H1 (cell line): ENCODE data around the gene LHB. TPM values are rescaled to one million over a fixed set of nuclear protein-coding genes. Genes with fewer than 3 reads are reported as not detected.
A peak's percentile ranks its signal among the peaks of the same experiment; 100 is the strongest.

Source experiments
- CTCF ChIA-PET: fragments of 300-600 bp; sonication (Branson Sonifier 250); formaldehyde crosslinking; loops from one replicate; lab custom pipeline; 2021; ENCODE audit not compliant: partially characterized antibody; lab: Charles Lee
- POLR2A ChIA-PET: fragments of 300-600 bp; sonication (Branson Sonifier 250); formaldehyde crosslinking; loops from one replicate; lab custom pipeline; 2021; ENCODE audit warnings: inconsistent platforms; ENCODE audit not compliant: partially characterized antibody; lab: Charles Lee
- DNase-seq, 2 experiments: peaks; one replicate each; pipeline versions ENCODE4 v3.0.0 to v3.0.0-alpha.2; 2010 to 2022; ENCODE audit warnings: low spot score in 2 of 2, low read depth in 1 of 2, mixed read lengths in 1 of 2
- FAIRE-seq: peaks from 2 replicates; lab custom pipeline; 2011; peaks lifted over from hg19 to GRCh38; lab: Jason Lieb, UNC
- H2AFZ ChIP-seq: 2 replicates; pipeline ENCODE4 v1.8.1; 2012; ENCODE audit warnings: low read length, inconsistent platforms
- H2AK5ac ChIP-seq: 2 replicates; pipeline ENCODE4 v1.6.1; 2013; ENCODE audit warnings: low read depth, low read length
- H2BK120ac ChIP-seq: replicated peaks from 2 replicates; pipeline ENCODE3; 2013; ENCODE audit warnings: low read depth, low read length, inconsistent platforms
- H2BK12ac ChIP-seq: 2 replicates; pipeline ENCODE4 v1.6.1; 2013; ENCODE audit warnings: low read depth, low read length
- H2BK15ac ChIP-seq: 2 replicates; pipeline ENCODE4 v1.6.1; 2013; ENCODE audit warnings: low read length
- H2BK20ac ChIP-seq: 2 replicates; pipeline ENCODE4 v1.6.1; 2013; ENCODE audit warnings: low read length
- H2BK5ac ChIP-seq: 2 replicates; pipeline ENCODE4 v1.6.1; 2013; ENCODE audit warnings: low read depth, low read length
- H3K14ac ChIP-seq: 2 replicates; pipeline ENCODE4 v1.6.1; 2013; ENCODE audit warnings: inconsistent platforms; ENCODE audit not compliant: insufficient read length
- H3K18ac ChIP-seq: 2 replicates; pipeline ENCODE4 v1.6.1; 2013; ENCODE audit warnings: low read length; ENCODE audit errors: extremely low read depth
- H3K23ac ChIP-seq: 2 replicates; pipeline ENCODE4 v1.6.1; 2013; ENCODE audit warnings: inconsistent platforms; ENCODE audit not compliant: insufficient read length
- H3K23me2 ChIP-seq: 2 replicates; pipeline ENCODE4 v1.6.1; 2013; ENCODE audit warnings: low read depth, low read length
- H3K27ac ChIP-seq: 2 replicates; pipeline ENCODE4 v1.6.1; 2011; ENCODE audit warnings: low read depth, low read length, inconsistent platforms
- H3K27me3 ChIP-seq, 4 experiments: replicated peaks in 1 of 4; 1 replicate in 1 of 4; 2 replicates in 3 of 4; pipeline versions ENCODE4 v1.6.1 to v1.8.1; 2011 to 2013; ENCODE audit warnings: low read length in 3 of 4, mild to moderate bottlenecking in 3 of 4, inconsistent platforms in 2 of 4, mixed read lengths in 2 of 4, moderate library complexity in 1 of 4; ENCODE audit not compliant: control insufficient read depth in 3 of 4, insufficient read depth in 3 of 4; ENCODE audit errors: extremely low read depth in 1 of 4
- H3K36me3 ChIP-seq, 4 experiments: 2 replicates each; pipeline versions ENCODE4 v1.6.1 to v1.8.1; 2011 to 2013; ENCODE audit warnings: mild to moderate bottlenecking in 4 of 4, low read length in 3 of 4, moderate library complexity in 2 of 4, control low read depth in 1 of 4, inconsistent platforms in 1 of 4; ENCODE audit not compliant: insufficient read depth in 4 of 4, control insufficient read depth in 2 of 4
- H3K4ac ChIP-seq: replicated peaks from 2 replicates; pipeline ENCODE3; 2013; ENCODE audit warnings: low read length, low read depth, mixed read lengths, inconsistent platforms; ENCODE audit not compliant: insufficient read length
- H3K4me1 ChIP-seq, 4 experiments: replicated peaks in 1 of 4; 1 replicate in 1 of 4; 2 replicates in 3 of 4; pipeline versions ENCODE4 v1.6.1 to v1.8.1; 2011 to 2013; ENCODE audit warnings: low read length in 3 of 4, inconsistent platforms in 2 of 4, mixed read lengths in 1 of 4; ENCODE audit not compliant: insufficient read depth in 4 of 4, control insufficient read depth in 3 of 4
- H3K4me2 ChIP-seq, 2 experiments: 2 replicates each; pipeline versions ENCODE4 v1.6.1 to v1.8.1; 2011 to 2013; ENCODE audit warnings: low read depth in 2 of 2, low read length in 2 of 2, control low read depth in 1 of 2, inconsistent platforms in 1 of 2, mild to moderate bottlenecking in 1 of 2; ENCODE audit not compliant: insufficient read depth in 1 of 2
- H3K4me3 ChIP-seq, 4 experiments: fragments of 200-600, 300-600 bp in 1 of 4; sonication (generic), shearing (Covaris generic), sonication (Bioruptor Twin) in 1 of 4; 2 replicates each; pipeline versions ENCODE4 v1.5.1 to v1.8.1; 2011 to 2016; ENCODE audit warnings: low read length in 4 of 4, low read depth in 3 of 4, control low read depth in 2 of 4, inconsistent platforms in 2 of 4, mild to moderate bottlenecking in 2 of 4, mixed read lengths in 1 of 4, moderate library complexity in 1 of 4; ENCODE audit not compliant: insufficient read depth in 2 of 4; ENCODE audit errors: extremely low read depth in 1 of 4
- H3K56ac ChIP-seq: replicated peaks from 2 replicates; pipeline ENCODE3; 2013; ENCODE audit warnings: low read depth, mild to moderate bottlenecking, mixed read lengths, low read length, inconsistent platforms; ENCODE audit not compliant: insufficient read length
- H3K79me1 ChIP-seq: 2 replicates; pipeline ENCODE4 v1.6.1; 2013; ENCODE audit warnings: low read depth, low read length, control low read depth
- H3K79me2 ChIP-seq, 2 experiments: 2 replicates each; pipeline versions ENCODE4 v1.6.1 to v1.8.1; 2012 to 2013; ENCODE audit warnings: low read length in 2 of 2, mild to moderate bottlenecking in 2 of 2, inconsistent platforms in 1 of 2; ENCODE audit not compliant: insufficient read depth in 2 of 2, control insufficient read depth in 1 of 2
- H3K9ac ChIP-seq, 4 experiments: replicated peaks in 1 of 4; 1 replicate in 1 of 4; 2 replicates in 3 of 4; pipeline versions ENCODE4 v1.6.1 to v1.8.1; 2011 to 2013; ENCODE audit warnings: low read depth in 3 of 4, low read length in 3 of 4, control low read depth in 2 of 4, mild to moderate bottlenecking in 2 of 4, moderate library complexity in 2 of 4, inconsistent platforms in 1 of 4; ENCODE audit errors: extremely low read depth in 1 of 4
- H3K9me3 ChIP-seq, 2 experiments: 2 replicates each; pipeline versions ENCODE4 v1.6.1 to v1.8.1; 2012 to 2013; ENCODE audit warnings: mild to moderate bottlenecking in 2 of 2, moderate library complexity in 2 of 2, control low read depth in 1 of 2, inconsistent platforms in 1 of 2, low read depth in 1 of 2, low read length in 1 of 2, mixed read lengths in 1 of 2; ENCODE audit not compliant: insufficient read depth in 2 of 2
- H4K20me1 ChIP-seq, 2 experiments: replicated peaks in 1 of 2; 2 replicates each; pipeline versions ENCODE3 to v1.8.1; 2011 to 2013; ENCODE audit warnings: inconsistent platforms in 2 of 2, low read length in 2 of 2, mild to moderate bottlenecking in 1 of 2; ENCODE audit not compliant: insufficient read depth in 2 of 2, control insufficient read depth in 1 of 2
- H4K5ac ChIP-seq: 2 replicates; pipeline ENCODE4 v1.6.1; 2013; ENCODE audit warnings: low read length, low read depth, mixed read lengths, inconsistent platforms; ENCODE audit not compliant: insufficient read length
- H4K8ac ChIP-seq: 2 replicates; pipeline ENCODE4 v1.8.0; 2013; ENCODE audit warnings: mild to moderate bottlenecking, moderate library complexity, low read length, inconsistent platforms; ENCODE audit not compliant: insufficient read depth; ENCODE audit errors: extremely low read depth
- H4K91ac ChIP-seq: replicated peaks from 2 replicates; pipeline ENCODE3; 2013; ENCODE audit warnings: low read length, mixed read lengths, inconsistent platforms; ENCODE audit not compliant: insufficient read length
- BRCA1 ChIP-seq: IDR thresholded peaks from 2 replicates; pipeline ENCODE4 v1.6.1; 2012; ENCODE audit warnings: low read depth, low read length, improper control_type of control experiment
- CBX8 ChIP-seq: fragments of 300-800, 300-1000 bp; sonication (generic); IDR thresholded peaks from 2 replicates; pipeline ENCODE4 v1.7.1; 2016; ENCODE audit warnings: low read depth, low read length, borderline replicate concordance
- CREB1 ChIP-seq: IDR thresholded peaks from 2 replicates; pipeline ENCODE4 v1.6.1; 2012; ENCODE audit warnings: inconsistent platforms
- CTBP2 ChIP-seq: IDR thresholded peaks from 2 replicates; pipeline ENCODE4 v1.7.0; 2011; ENCODE audit warnings: borderline replicate concordance, mild to moderate bottlenecking, moderate library complexity, mixed read lengths, low read length; ENCODE audit not compliant: insufficient read depth, insufficient read length
- EGR1 ChIP-seq: IDR thresholded peaks from 2 replicates; pipeline ENCODE4 v1.6.1; 2011; ENCODE audit warnings: low read depth, low read length, borderline replicate concordance
- FOSL1 ChIP-seq: IDR thresholded peaks from 2 replicates; pipeline ENCODE4 v1.6.1; 2011; ENCODE audit warnings: mild to moderate bottlenecking, low read depth, low read length, moderate library complexity; ENCODE audit not compliant: insufficient read depth
- KDM5A ChIP-seq: fragments of 200-600 bp; IDR thresholded peaks from 2 replicates; pipeline ENCODE4 v1.7.1; 2012; ENCODE audit warnings: mild to moderate bottlenecking, low read length, inconsistent platforms, mixed read lengths
- RFX5 ChIP-seq: IDR thresholded peaks from 2 replicates; pipeline ENCODE4 v1.6.1; 2011; ENCODE audit warnings: low read depth, low read length, improper control_type of control experiment, borderline replicate concordance
- SP4 ChIP-seq: IDR thresholded peaks from 2 replicates; pipeline ENCODE4 v1.6.1; 2012; ENCODE audit warnings: low read length, inconsistent platforms
- TAF7 ChIP-seq: optimal IDR thresholded peaks from 2 replicates; pipeline ENCODE3; 2011; ENCODE audit warnings: low read depth, mild to moderate bottlenecking, inconsistent platforms, low read length, moderate library complexity, borderline replicate concordance
- USF2 ChIP-seq: IDR thresholded peaks from 2 replicates; pipeline ENCODE4 v1.6.1; 2011; ENCODE audit warnings: low read length, improper control_type of control experiment
- WGBS, 2 experiments: shearing (Covaris generic) in 1 of 2; methylation state at CpG; one replicate each; pipeline versions ENCODE4 v1.1.6 to v1.1.7; 2013 to 2015; ENCODE audit warnings: low lambda C conversion rate in 2 of 2, mixed read lengths in 2 of 2, inconsistent platforms in 1 of 2, low coverage in 1 of 2, missing lambda C conversion rate in 1 of 2; ENCODE audit not compliant: insufficient replicate concordance in 2 of 2, insufficient coverage in 1 of 2, insufficient read length in 1 of 2; ENCODE audit errors: extremely low coverage in 1 of 2, missing lambda C conversion rate in 1 of 2; 5-methylcytosine and 5-hydroxymethylcytosine counted together
- polyA plus RNA-seq, 7 experiments: library from polyadenylated mRNA; depleted of rRNA in 3 of 7; stranded (reverse) in 5 of 7; unstranded in 2 of 7; fragments of >200 nt in 5 of 7; fragments of 200-250 nt in 2 of 7; gene quantifications; 1 replicate in 5 of 7; 2 replicates in 1 of 7; 4 replicates in 1 of 7; pipeline versions ENCODE4 v1.2.1 to v1.2.3, GENCODE V29; 2011 to 2013; ENCODE audit warnings: missing spikeins in 2 of 7, mixed read lengths in 2 of 7
- total RNA-seq: library from RNA; stranded (reverse); fragmentation: NEBNext Ultra II Directional; extraction: Animal tissue kit (Norgen Biotek cat#: 25700); gene quantifications from 2 replicates; pipeline ENCODE4 v1.2.1, GENCODE V29; 2021

LHB gene
- total and polyA plus RNA-seq, 2 of the 8 experiments (the other 6 are each of a cell fraction or from before 2014, with no cell fraction given): 0.53 TPM; not detected in 1

GRCh38 chr19:48975947-48976847 lies 40.7 kb downstream of the LHB start:
- Histone ChIP-seq H2BK5ac (no peak overlapping the region), H3K4me2 (no peak overlapping the region), H2BK12ac (no peak overlapping the region), H2BK120ac (no peak overlapping the region), H3K56ac (no peak overlapping the region), H3K23ac (no peak overlapping the region), H2BK20ac (no peak overlapping the region), H3K23me2 (no peaks in the 10 kb centered on the region), H4K5ac (no peak overlapping the region), H2BK15ac (no peak overlapping the region), H3K14ac (no peak overlapping the region), H3K36me3 (peaks cover 2 to 23% (median 7%) of the 10 kb centered on the region in 4 experiments; a peak in 6 of 8 replicates), H4K20me1 (peaks cover 0 to 3% of the 10 kb centered on the region in 2 experiments), H3K9ac (no peak overlapping the region), H3K79me1 (no peaks in the 10 kb centered on the region), H3K79me2 (no peaks in the 10 kb centered on the region), H3K9me3 (no peaks in the 10 kb centered on the region), H2AK5ac (no peak overlapping the region), H3K4me1 (no peaks in the 10 kb centered on the region), H3K18ac (no peak overlapping the region), H3K27me3 (no peaks in the 10 kb centered on the region), H4K8ac (no peak overlapping the region), H3K4ac (no peak overlapping the region), H2AFZ (no peak overlapping the region), H4K91ac (no peak overlapping the region), H3K4me3 (no peak overlapping the region), H3K27ac (no peak overlapping the region)
- CTCF ChIA-PET: interaction anchor here (0.6 to 3.7 kb wide), 14 partner anchors 9 to 189 kb away, joined by 3 to 19 read pairs (median 4); partner anchors contain the start of genes DHDH, GYS1 and RUVBL2
- peak; percentile 65 for FAIRE-seq
- peak in 1 of 2 experiments; percentile 72 for DNase-seq
- 89% methylated on average over 13 of the region's 13 CpGs; no CpG with 5 or more reads in 1 of the 2 experiments for WGBS, 2 experiments
- POLR2A ChIA-PET: interaction anchor here (0.8 to 5.7 kb wide), 6 partner anchors 8 to 104 kb away, joined by 3 to 56 read pairs (median 4); partner anchors contain the start of genes FTL, GYS1, PPP1R15A and RUVBL2
- TF ChIP-seq TAF7 (no peak), BRCA1 (no peak), KDM5A (no peak), USF2 (no peak), FOSL1 (no peak), RFX5 (no peak), EGR1 (no peak), SP4 (0 out of 2 replicates have a peak, but pooled peaks have one; percentile 38), CTBP2 (no peak), CBX8 (no peak), CREB1 (peak; percentile 73)
